VCaP (cell line): ENCODE measurements around the gene KCNK10.

Experiments used
- H3K27ac ChIP-seq: fragments of 450-650 bp; 2 replicates; pipeline ENCODE4 v1.5.1; 2017
- TF ChIP-seq, protein P1 (sequence below): fragments of 450-650 bp; conservative IDR thresholded peaks from 2 replicates; pipeline ENCODE4 v1.5.1; 2017; ENCODE audit warnings: mild to moderate bottlenecking, moderate library complexity

The KCNK10 gene

DNA sequence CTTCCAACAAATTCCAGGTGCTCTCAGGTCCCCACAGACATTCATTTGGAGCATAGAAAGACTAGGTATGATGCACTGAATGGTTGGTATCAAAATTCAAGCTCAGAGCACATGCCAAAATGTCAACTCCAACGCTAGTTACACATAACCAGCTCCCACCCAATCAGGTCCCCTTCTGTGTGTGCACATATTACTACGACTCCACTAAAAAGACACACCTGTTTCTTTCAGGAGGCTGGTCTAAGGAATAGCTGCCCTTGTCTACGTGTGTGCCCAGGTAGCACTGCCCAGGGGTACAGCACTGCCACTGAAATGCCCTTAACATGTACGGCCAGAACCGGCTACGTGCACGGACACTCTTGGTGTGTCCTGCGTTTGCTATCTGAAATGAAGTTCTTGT is 138.1 kb downstream of the KCNK10 start:
- H3K27ac ChIP-seq, result no peak overlapping the region
- TF ChIP-seq, protein P1, sequence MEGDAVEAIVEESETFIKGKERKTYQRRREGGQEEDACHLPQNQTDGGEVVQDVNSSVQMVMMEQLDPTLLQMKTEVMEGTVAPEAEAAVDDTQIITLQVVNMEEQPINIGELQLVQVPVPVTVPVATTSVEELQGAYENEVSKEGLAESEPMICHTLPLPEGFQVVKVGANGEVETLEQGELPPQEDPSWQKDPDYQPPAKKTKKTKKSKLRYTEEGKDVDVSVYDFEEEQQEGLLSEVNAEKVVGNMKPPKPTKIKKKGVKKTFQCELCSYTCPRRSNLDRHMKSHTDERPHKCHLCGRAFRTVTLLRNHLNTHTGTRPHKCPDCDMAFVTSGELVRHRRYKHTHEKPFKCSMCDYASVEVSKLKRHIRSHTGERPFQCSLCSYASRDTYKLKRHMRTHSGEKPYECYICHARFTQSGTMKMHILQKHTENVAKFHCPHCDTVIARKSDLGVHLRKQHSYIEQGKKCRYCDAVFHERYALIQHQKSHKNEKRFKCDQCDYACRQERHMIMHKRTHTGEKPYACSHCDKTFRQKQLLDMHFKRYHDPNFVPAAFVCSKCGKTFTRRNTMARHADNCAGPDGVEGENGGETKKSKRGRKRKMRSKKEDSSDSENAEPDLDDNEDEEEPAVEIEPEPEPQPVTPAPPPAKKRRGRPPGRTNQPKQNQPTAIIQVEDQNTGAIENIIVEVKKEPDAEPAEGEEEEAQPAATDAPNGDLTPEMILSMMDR, result no peak

GRCh38 chr14:88181072-88181471 is 142.0 kb downstream of the KCNK10 start:
- H3K27ac ChIP-seq, result no peak overlapping the region
- TF ChIP-seq, protein P1, result no peak

- H3K27ac ChIP-seq, result no peak overlapping the region
- TF ChIP-seq, protein P1, result no peak
Measured at GRCh38 chr14:88179716-88180115, 143.4 kb downstream of the KCNK10 start.

GRCh38 chr14:88170333-88170732 is 152.7 kb downstream of the KCNK10 start:
- TF ChIP-seq, protein P1, result no peak

DNA sequence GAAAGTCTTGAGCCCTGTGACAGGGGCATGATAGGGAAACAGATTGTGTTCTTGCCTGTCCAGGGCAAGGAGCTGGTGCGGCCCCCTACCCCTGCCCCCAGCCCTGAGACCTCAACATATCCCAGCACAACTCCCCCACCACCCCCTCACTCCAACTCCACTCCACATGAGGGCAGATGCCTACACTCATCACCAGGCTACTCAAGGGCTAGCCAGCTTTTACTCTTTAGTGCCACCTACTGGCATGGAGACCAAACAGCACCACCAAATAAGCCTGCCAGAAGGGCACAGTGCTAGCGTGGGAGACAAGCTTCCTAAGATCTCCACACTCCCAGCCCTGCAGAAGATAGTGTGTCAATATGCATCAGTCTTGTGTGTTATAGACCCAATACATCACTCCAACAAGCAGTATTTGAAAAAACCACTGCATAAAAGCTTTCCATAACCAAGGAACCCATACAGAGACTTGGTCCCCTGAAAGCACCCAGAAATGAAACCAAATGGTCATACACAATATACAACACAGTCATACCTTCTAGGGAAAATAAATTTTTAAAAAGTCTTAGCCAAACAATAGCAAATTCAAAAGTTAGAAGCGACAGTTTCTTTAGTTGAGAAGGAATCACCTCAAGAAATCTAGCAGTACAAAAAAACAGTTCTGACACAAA is 154.4 kb downstream of the KCNK10 start:
- TF ChIP-seq, protein P1, result peak; percentile 74
- H3K27ac ChIP-seq, result no peak overlapping the region

More at GRCh38 chr14:88170333-88170732, 152.7 kb downstream of the KCNK10 start:
- H3K27ac ChIP-seq, result no peak overlapping the region

DNA sequence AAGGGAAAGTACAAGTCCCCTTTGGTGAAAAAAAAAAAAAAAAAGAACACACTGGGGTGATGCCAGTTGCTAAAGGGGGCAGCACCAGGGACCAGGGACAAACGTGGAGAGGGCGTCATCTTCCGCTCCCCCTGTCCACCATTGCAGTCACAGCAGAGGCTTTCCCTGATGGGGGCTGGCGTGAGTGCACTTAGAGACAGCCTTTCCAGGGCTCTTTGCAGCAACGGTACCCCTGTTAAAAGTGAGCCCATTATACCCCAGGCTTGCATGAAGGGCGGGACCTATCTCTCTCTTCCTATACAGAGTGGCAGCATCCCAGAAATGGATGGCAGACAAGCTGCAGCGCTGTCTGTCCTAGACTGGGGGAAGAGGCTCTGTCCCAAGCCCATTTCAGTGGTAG is 155.0 kb downstream of the KCNK10 start:
- TF ChIP-seq, protein P1, result no peak

DNA sequence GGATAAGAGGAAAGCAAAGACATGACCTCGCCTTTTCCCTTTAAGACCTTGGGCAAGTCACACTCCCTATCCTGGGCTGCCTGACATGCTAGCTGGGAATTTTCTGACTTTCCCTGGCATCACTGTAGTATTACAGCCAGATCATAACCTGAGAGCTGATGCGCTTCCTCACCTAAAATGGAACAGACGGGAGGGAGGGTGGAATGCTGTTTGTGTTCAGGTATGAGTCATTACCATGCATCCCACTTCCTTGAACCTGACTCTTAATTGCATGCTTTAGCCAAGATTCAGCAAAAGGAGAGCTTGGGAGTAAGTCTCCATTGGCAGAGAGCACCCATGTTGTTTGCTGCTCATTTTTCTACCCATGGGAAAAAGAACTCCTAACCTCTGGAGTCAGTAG is 156.5 kb downstream of the KCNK10 start:
- TF ChIP-seq, protein P1, result no peak

More for the DNA sequence above, 155.0 kb downstream of the KCNK10 start:
- H3K27ac ChIP-seq, result no peak overlapping the region

More for the DNA sequence above, 156.5 kb downstream of the KCNK10 start:
- H3K27ac ChIP-seq, result no peak overlapping the region
